SK-N-SH (cell line): Measurements from ENCODE around the gene LPCAT1. TPM values are rescaled to one million over a fixed set of nuclear protein-coding genes. Genes with fewer than 3 reads are reported as not detected.

Experiments used
- CTCF ChIA-PET: fragments of 300-600, 350-600 bp; formaldehyde crosslinking; extraction: SDS; loops from one replicate; lab custom pipeline; 2021; lab: Yijun Ruan, JAX
- POLR2A ChIA-PET: fragments of 350-600 bp; sonication (Branson Sonifier 250); formaldehyde crosslinking; extraction: SDS; loops from one replicate; lab custom pipeline; 2020; ENCODE audit warnings: antibody characterized with exemption, inconsistent platforms; lab: Yijun Ruan, JAX
- DNase-seq: peaks from one replicate; pipeline ENCODE4 v3.0.0; 2012
- H2AFZ ChIP-seq: fragments of 200-600 bp; sonication (generic); 2 replicates; pipeline ENCODE4 v1.8.1; 2016; ENCODE audit warnings: antibody characterized with exemption, mild to moderate bottlenecking, low read depth
- H3F3A ChIP-seq: fragments of 200-600 bp; sonication (generic); replicated peaks from 2 replicates; pipeline ENCODE3; 2016; ENCODE audit warnings: antibody characterized with exemption, mild to moderate bottlenecking; ENCODE audit not compliant: insufficient read depth
- H3K27ac ChIP-seq, 2 experiments: fragments of 200-500 bp in 1 of 2; fragments of 200-600 bp in 1 of 2; sonication (Bioruptor generic) in 1 of 2; sonication (generic), shearing (Covaris generic) in 1 of 2; 2 replicates each; pipeline versions ENCODE4 v1.5.1 to v1.6.1; 2014 to 2016; ENCODE audit warnings: low read depth in 2 of 2, inconsistent platforms in 1 of 2, low read length in 1 of 2, mild to moderate bottlenecking in 1 of 2, mixed read lengths in 1 of 2
- H3K27me3 ChIP-seq: fragments of 200-600 bp; sonication (generic), shearing (Covaris generic); 2 replicates; pipeline ENCODE4 v1.6.1; 2016; ENCODE audit warnings: mixed run types; ENCODE audit not compliant: insufficient read depth
- H3K36me3 ChIP-seq, 2 experiments: fragments of 200-500 bp in 1 of 2; fragments of 200-600 bp in 1 of 2; sonication (Bioruptor generic) in 1 of 2; sonication (generic) in 1 of 2; replicated peaks in 1 of 2; 2 replicates each; pipeline versions ENCODE3 to v1.5.1; 2014 to 2016; ENCODE audit warnings: low read length in 1 of 2, mild to moderate bottlenecking in 1 of 2; ENCODE audit not compliant: insufficient read depth in 2 of 2, control insufficient read depth in 1 of 2
- H3K4me1 ChIP-seq, 2 experiments: fragments of 200-500 bp in 1 of 2; fragments of 200-600 bp in 1 of 2; sonication (Bioruptor generic) in 1 of 2; sonication (generic), shearing (Covaris generic) in 1 of 2; 2 replicates each; pipeline versions ENCODE4 v1.5.1 to v1.6.1; 2014 to 2016; ENCODE audit warnings: low read depth in 1 of 2, low read length in 1 of 2, mixed run types in 1 of 2; ENCODE audit not compliant: insufficient read depth in 2 of 2, control insufficient read depth in 1 of 2
- H3K4me2 ChIP-seq: fragments of 200-600 bp; sonication (generic), shearing (Covaris generic); 2 replicates; pipeline ENCODE4 v1.6.1; 2017; ENCODE audit warnings: mixed run types
- H3K4me3 ChIP-seq, 2 experiments: fragments of 200-500 bp in 1 of 2; fragments of 200-600 bp in 1 of 2; sonication (Bioruptor generic) in 1 of 2; sonication (generic), shearing (Covaris generic) in 1 of 2; 2 replicates each; pipeline versions ENCODE4 v1.5.1 to v1.8.1; 2014 to 2016; ENCODE audit warnings: low read depth in 2 of 2, inconsistent platforms in 1 of 2, low read length in 1 of 2, mild to moderate bottlenecking in 1 of 2, mixed read lengths in 1 of 2, moderate library complexity in 1 of 2
- H3K79me2 ChIP-seq: fragments of 200-600 bp; sonication (generic); 2 replicates; pipeline ENCODE4 v1.8.1; 2017; ENCODE audit warnings: mild to moderate bottlenecking; ENCODE audit not compliant: insufficient read depth
- H3K9ac ChIP-seq: fragments of 200-600 bp; sonication (generic); 2 replicates; pipeline ENCODE4 v1.6.1; 2017; ENCODE audit warnings: mixed run types
- H3K9me2 ChIP-seq: fragments of 200-600 bp; sonication (generic); 2 replicates; pipeline ENCODE4 v1.6.1; 2017; ENCODE audit warnings: mixed run types
- H3K9me3 ChIP-seq: fragments of 200-600 bp; sonication (generic); 2 replicates; pipeline ENCODE4 v1.6.1; 2017; ENCODE audit warnings: mixed run types, mild to moderate bottlenecking, moderate library complexity
- H4K20me1 ChIP-seq: fragments of 200-600 bp; sonication (generic); 2 replicates; pipeline ENCODE4 v1.6.1; 2017; ENCODE audit warnings: mild to moderate bottlenecking, mixed run types; ENCODE audit not compliant: insufficient read depth
- CHD2 ChIP-seq: fragments of 150-350 bp; IDR thresholded peaks from 2 replicates; pipeline ENCODE4 v1.6.1; 2018; ENCODE audit warnings: low read length; ENCODE audit not compliant: partially characterized antibody
- EP300 ChIP-seq, 2 experiments: IDR thresholded peaks; 2 replicates each; pipeline versions ENCODE4 v1.4.0 to v1.6.1; 2012; ENCODE audit warnings: borderline replicate concordance in 1 of 2, low read depth in 1 of 2, low read length in 1 of 2
- EZH2phosphoT487 ChIP-seq: fragments of 200-600 bp; sonication (generic); IDR thresholded peaks from 2 replicates; pipeline ENCODE4 v1.6.1; 2017; ENCODE audit warnings: low read depth, mixed run types, mild to moderate bottlenecking, antibody characterized with exemption, moderate library complexity, borderline replicate concordance
- FOSL2 ChIP-seq: IDR thresholded peaks from 2 replicates; pipeline ENCODE4 v1.4.0; 2012; ENCODE audit warnings: low read depth, mild to moderate bottlenecking, moderate library complexity, borderline replicate concordance
- FOXJ3 ChIP-seq: sonication (generic); formaldehyde crosslinking; IDR thresholded peaks from 2 replicates; pipeline ENCODE4 v1.5.1; 2020; ENCODE audit warnings: mild to moderate bottlenecking, missing genetic modification reagents
- FOXM1 ChIP-seq: IDR thresholded peaks from 2 replicates; pipeline ENCODE4 v1.4.0; 2012; ENCODE audit warnings: low read depth, mild to moderate bottlenecking
- GABPA ChIP-seq: IDR thresholded peaks from 2 replicates; pipeline ENCODE4 v1.4.0; 2012; ENCODE audit warnings: low read depth, mild to moderate bottlenecking
- GATA2 ChIP-seq: sonication (generic); formaldehyde crosslinking; IDR thresholded peaks from 2 replicates; pipeline ENCODE4 v1.5.0; 2020; ENCODE audit warnings: mild to moderate bottlenecking, missing genetic modification reagents
- MAX ChIP-seq: IDR thresholded peaks from 2 replicates; pipeline ENCODE4 v1.4.0; 2012; ENCODE audit warnings: low read depth
- MEF2A ChIP-seq: IDR thresholded peaks from 2 replicates; pipeline ENCODE4 v1.4.0; 2012; ENCODE audit warnings: low read depth, borderline replicate concordance
- MXI1 ChIP-seq: IDR thresholded peaks from 2 replicates; pipeline ENCODE4 v1.6.1; 2012; ENCODE audit warnings: mild to moderate bottlenecking, low read depth, low read length, improper control_type of control experiment
- PBX3 ChIP-seq: IDR thresholded peaks from 2 replicates; pipeline ENCODE4; 2012
- RAD21 ChIP-seq: IDR thresholded peaks from 2 replicates; pipeline ENCODE4 v1.6.1; 2012; ENCODE audit warnings: mild to moderate bottlenecking, low read length
- RCOR1 ChIP-seq: fragments of 150-350 bp; IDR thresholded peaks from 2 replicates; pipeline ENCODE4 v1.6.1; 2017; ENCODE audit warnings: antibody characterized with exemption, low read length
- RFX5 ChIP-seq: IDR thresholded peaks from 2 replicates; pipeline ENCODE4 v1.6.1; 2012; ENCODE audit warnings: mild to moderate bottlenecking, improper control_type of control experiment, low read length
- RXRA ChIP-seq: IDR thresholded peaks from 2 replicates; pipeline ENCODE4 v1.4.0; 2012; ENCODE audit warnings: low read depth, mild to moderate bottlenecking, borderline replicate concordance
- SIN3A ChIP-seq: IDR thresholded peaks from 2 replicates; pipeline ENCODE4 v1.6.1; 2012; ENCODE audit warnings: low read depth, mild to moderate bottlenecking, low read length, moderate library complexity, borderline replicate concordance
- SMC3 ChIP-seq: IDR thresholded peaks from 2 replicates; pipeline ENCODE4 v1.6.1; 2012; ENCODE audit warnings: low read depth, low read length, improper control_type of control experiment
- TCF12 ChIP-seq: IDR thresholded peaks from 2 replicates; pipeline ENCODE4 v1.4.0; 2012
- USF2 ChIP-seq: fragments of 150-350 bp; IDR thresholded peaks from 2 replicates; pipeline ENCODE4 v1.6.1; 2017; ENCODE audit warnings: antibody characterized with exemption, low read length, low read depth, borderline replicate concordance
- YY1 ChIP-seq: IDR thresholded peaks from 2 replicates; pipeline ENCODE4 v1.4.0; 2012; ENCODE audit warnings: low read depth, mild to moderate bottlenecking
- WGBS: methylation state at CpG from one replicate; pipeline ENCODE4 v1.1.6; 2017; ENCODE audit warnings: low lambda C conversion rate; 5-methylcytosine and 5-hydroxymethylcytosine counted together
- polyA plus RNA-seq, 3 experiments: library from polyadenylated mRNA; depleted of rRNA; stranded (reverse); fragments of >200 nt; gene quantifications; 2 replicates each; pipeline ENCODE4 v1.2.3, GENCODE V29; 2012

LPCAT1 gene
- polyA plus RNA-seq, 1 of the 3 experiments (the other 2 are of a cell fraction) = 42.3 TPM

- no peak overlapping the region for H3K4me2 ChIP-seq
- 0 out of 2 replicates have a peak, but pooled peaks cover 6% of the 10 kb centered on the region for H4K20me1 ChIP-seq
- ChIA-PET CTCF (no interaction called here), POLR2A (no interaction called here)
- no peak overlapping the region for H3K9ac ChIP-seq
- TF ChIP-seq MEF2A = no peak
- TF ChIP-seq EZH2phosphoT487 = no peak
- no peak for TF ChIP-seq RFX5
- no peak for DNase-seq
- no peaks in the 10 kb centered on the region for H3K9me3 ChIP-seq
- WGBS = 95% methylated on average over 22 of the region's 22 CpGs
- peaks cover 5 to 7% of the 10 kb centered on the region in 2 experiments; a peak in 2 of 4 replicates for H3K4me1 ChIP-seq
- H3K9me2 ChIP-seq = no peaks in the 10 kb centered on the region
- peaks cover 18% of the 10 kb centered on the region for H3F3A ChIP-seq
- no peak overlapping the region for H3K4me3 ChIP-seq
- no peak overlapping the region for H3K27ac ChIP-seq
- H3K36me3 ChIP-seq = peaks cover 13 to 34% of the 10 kb centered on the region in 2 experiments
- no peaks in the 10 kb centered on the region for H3K27me3 ChIP-seq
- H3K79me2 ChIP-seq = no peaks in the 10 kb centered on the region
- no peak overlapping the region for H2AFZ ChIP-seq
These were observed 58.6 kb downstream of the LPCAT1 start for GRCh38 chr5:1465117-1465516.

- Histone ChIP-seq H3F3A (peaks cover 20% of the 10 kb centered on the region), H3K27me3 (no peaks in the 10 kb centered on the region), H3K27ac (no peak overlapping the region), H3K9ac (no peak overlapping the region), H3K36me3 (peaks cover 13 to 34% of the 10 kb centered on the region in 2 experiments), H2AFZ (no peak overlapping the region), H3K9me3 (no peaks in the 10 kb centered on the region), H3K4me2 (no peak overlapping the region), H3K79me2 (no peaks in the 10 kb centered on the region), H3K4me3 (no peak overlapping the region), H4K20me1 (0 out of 2 replicates have a peak, but pooled peaks cover 2% of the 10 kb centered on the region), H3K4me1 (peaks cover 0 to 7% of the 10 kb centered on the region in 2 experiments; a peak in 1 of 4 replicates), H3K9me2 (no peaks in the 10 kb centered on the region)
- WGBS = 92% methylated on average over 18 of the region's 18 CpGs
- no peak for DNase-seq
- POLR2A ChIA-PET = no interaction called here
- CTCF ChIA-PET = no interaction called here
- TF ChIP-seq GATA2 (CRISPR knock-in tag) (no peak), TCF12 (no peak), SIN3A (no peak), MXI1 (no peak), RAD21 (no peak), RCOR1 (no peak), MAX (no peak), PBX3 (no peak), RXRA (no peak), CHD2 (no peak), YY1 (no peak), USF2 (no peak), EP300 (IDR thresholded peaks at IDR 0.05; ENCODE audit: borderline replicate concordance in 1 of 2, low read depth in 1 of 2, low read length in 1 of 2) (no peak), FOXM1 (no peak), MEF2A (no peak), GABPA (no peak), FOXJ3 (CRISPR knock-in tag) (no peak), SMC3 (no peak), FOSL2 (no peak)
These were observed 59.2 kb downstream of the LPCAT1 start for GRCh38 chr5:1464511-1464910.
